GM12891 (cell line): ENCODE data around the gene FLT3.

ENCODE experiments used
- POLR2A ChIP-seq: IDR thresholded peaks from 2 replicates; pipeline ENCODE4 v1.6.1; 2011; ENCODE audit warnings: low read depth, low read length, control low read depth
- POLR2AphosphoS5 ChIP-seq: IDR thresholded peaks from 2 replicates; pipeline ENCODE4 v1.6.1; 2011; ENCODE audit warnings: low read depth, low read length, control low read depth
- TAF1 ChIP-seq: IDR thresholded peaks from 2 replicates; pipeline ENCODE4 v1.6.1; 2011; ENCODE audit warnings: low read depth, low read length, control low read depth

DNA sequence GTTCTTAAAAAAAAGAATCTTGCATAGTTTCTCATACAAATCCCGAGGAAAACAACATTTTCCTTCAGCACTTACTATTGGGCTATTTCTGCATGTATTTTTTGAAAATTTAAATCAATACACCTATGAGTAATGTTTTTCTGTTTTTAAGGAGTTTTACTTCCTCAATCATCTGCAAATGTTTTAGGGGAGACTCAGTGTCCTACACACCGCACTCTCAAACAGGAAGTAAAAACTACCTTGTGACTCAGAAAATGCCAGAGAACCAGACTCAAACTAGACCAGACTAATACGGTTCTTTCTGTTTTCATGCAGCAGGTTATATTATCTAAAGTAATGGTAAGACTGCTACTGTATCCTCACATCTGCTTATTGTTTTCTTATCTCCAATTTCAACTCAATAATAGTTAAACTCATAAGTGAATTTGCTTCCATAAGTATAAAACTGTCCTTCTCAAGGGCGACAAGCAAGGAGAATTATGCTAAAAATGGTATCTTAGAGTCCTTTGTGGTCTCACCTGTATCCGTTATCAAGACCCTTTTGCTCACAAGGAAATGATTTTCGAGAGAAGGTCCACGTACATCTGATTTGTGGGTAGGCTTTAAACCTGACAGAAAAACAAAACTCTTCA, 52.5 kb downstream of the FLT3 start:
- TF ChIP-seq POLR2A, result no peak
- no peak for TF ChIP-seq POLR2AphosphoS5
- TF ChIP-seq TAF1, result no peak
